ENCODE results near the gene TCIRG1. TPM values are rescaled to one million over a fixed set of nuclear protein-coding genes. Genes with fewer than 3 reads are reported as not detected.

The TCIRG1 gene
- total and polyA plus RNA-seq, 2 experiments from 2014 or later, result 19.4 to 55.8 TPM

GRCh38 chr11:67996051-67996450 is 42.8 kb upstream of the TCIRG1 start:
- DNase-seq (ENCODE audit: low read depth in 1 of 2, low spot score in 1 of 2), result no peak
- Histone ChIP-seq H3K36me3 (no peaks in the 10 kb centered on the region), H3K4me1 (ENCODE audit: low read depth) (no peaks in the 10 kb centered on the region), H3K9me3 (ENCODE audit: low read depth) (no peaks in the 10 kb centered on the region), H3K27me3 (peaks cover 9% of the 10 kb centered on the region), H3K27ac (no peak overlapping the region), H3K4me3 (no peak overlapping the region)
- TF ChIP-seq, protein P1, sequence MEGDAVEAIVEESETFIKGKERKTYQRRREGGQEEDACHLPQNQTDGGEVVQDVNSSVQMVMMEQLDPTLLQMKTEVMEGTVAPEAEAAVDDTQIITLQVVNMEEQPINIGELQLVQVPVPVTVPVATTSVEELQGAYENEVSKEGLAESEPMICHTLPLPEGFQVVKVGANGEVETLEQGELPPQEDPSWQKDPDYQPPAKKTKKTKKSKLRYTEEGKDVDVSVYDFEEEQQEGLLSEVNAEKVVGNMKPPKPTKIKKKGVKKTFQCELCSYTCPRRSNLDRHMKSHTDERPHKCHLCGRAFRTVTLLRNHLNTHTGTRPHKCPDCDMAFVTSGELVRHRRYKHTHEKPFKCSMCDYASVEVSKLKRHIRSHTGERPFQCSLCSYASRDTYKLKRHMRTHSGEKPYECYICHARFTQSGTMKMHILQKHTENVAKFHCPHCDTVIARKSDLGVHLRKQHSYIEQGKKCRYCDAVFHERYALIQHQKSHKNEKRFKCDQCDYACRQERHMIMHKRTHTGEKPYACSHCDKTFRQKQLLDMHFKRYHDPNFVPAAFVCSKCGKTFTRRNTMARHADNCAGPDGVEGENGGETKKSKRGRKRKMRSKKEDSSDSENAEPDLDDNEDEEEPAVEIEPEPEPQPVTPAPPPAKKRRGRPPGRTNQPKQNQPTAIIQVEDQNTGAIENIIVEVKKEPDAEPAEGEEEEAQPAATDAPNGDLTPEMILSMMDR (IDR thresholded peaks at IDR 0.05; ENCODE audit: low read depth, low read length), result no peak

GRCh38 chr11:67996622-67997474 is 42.0 kb upstream of the TCIRG1 start:
- H3K4me3 ChIP-seq, result peak overlapping the region; percentile 11

GRCh38 chr11:67997475-67997921 is 41.3 kb upstream of the TCIRG1 start:
- Histone ChIP-seq H3K27ac (no peak overlapping the region), H3K36me3 (no peaks in the 10 kb centered on the region), H3K4me3 (no peak overlapping the region), H3K27me3 (peaks cover 3% of the 10 kb centered on the region), H3K9me3 (ENCODE audit: low read depth) (no peaks in the 10 kb centered on the region), H3K4me1 (ENCODE audit: low read depth) (no peaks in the 10 kb centered on the region)
- TF ChIP-seq, protein P1 (IDR thresholded peaks at IDR 0.05; ENCODE audit: low read depth, low read length), result no peak
- DNase-seq (ENCODE audit: low read depth in 1 of 2, low spot score in 1 of 2), result no peak

More at GRCh38 chr11:67996622-67997474, 42.0 kb upstream of the TCIRG1 start:
- H3K27me3 ChIP-seq, result peaks cover 1% of the 10 kb centered on the region
- TF ChIP-seq, protein P1 (IDR thresholded peaks at IDR 0.05; ENCODE audit: low read depth, low read length), result no peak
- H3K36me3 ChIP-seq, result no peaks in the 10 kb centered on the region
- H3K4me1 ChIP-seq (ENCODE audit: low read depth), result no peaks in the 10 kb centered on the region
- H3K27ac ChIP-seq, result no peak overlapping the region
- H3K9me3 ChIP-seq (ENCODE audit: low read depth), result no peaks in the 10 kb centered on the region
- DNase-seq (ENCODE audit: low read depth in 1 of 2, low spot score in 1 of 2), result peak; percentile 54 to 75

- no peak overlapping the region for H3K27ac ChIP-seq
- H3K4me3 ChIP-seq, result no peak overlapping the region
- no peaks in the 10 kb centered on the region for H3K4me1 ChIP-seq (ENCODE audit: low read depth)
- DNase-seq (ENCODE audit: low read depth in 1 of 2, low spot score in 1 of 2), result no peak
- H3K9me3 ChIP-seq (ENCODE audit: low read depth), result no peaks in the 10 kb centered on the region
- TF ChIP-seq, protein P1 (IDR thresholded peaks at IDR 0.05; ENCODE audit: low read depth, low read length), result no peak
- H3K27me3 ChIP-seq, result peaks cover 12% of the 10 kb centered on the region
- H3K36me3 ChIP-seq, result no peaks in the 10 kb centered on the region
Measured at GRCh38 chr11:67998150-67999045, 40.4 kb upstream of the TCIRG1 start.

DNA sequence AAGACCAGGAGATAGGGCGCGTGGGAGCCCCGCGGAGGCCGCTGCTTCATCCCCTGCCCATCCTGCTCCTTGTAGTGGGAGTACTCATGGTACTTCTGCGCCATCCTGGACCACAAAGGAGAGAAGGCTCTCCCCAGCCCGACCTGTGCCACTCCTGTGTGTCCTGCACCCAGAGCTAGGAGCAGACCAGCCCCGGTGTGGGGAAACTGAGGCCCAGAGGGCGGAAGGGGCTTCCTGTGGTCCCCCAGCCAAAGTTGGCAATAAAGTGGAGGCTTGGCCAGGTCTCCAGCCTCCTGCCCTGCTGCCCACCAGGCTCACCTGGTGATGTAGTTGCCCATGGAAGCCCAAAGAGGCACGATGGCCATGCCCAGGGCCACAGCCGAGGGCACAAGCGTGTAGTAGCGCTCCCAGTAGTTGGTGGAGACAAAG is 39.6 kb upstream of the TCIRG1 start:
- TF ChIP-seq, protein P1 (IDR thresholded peaks at IDR 0.05; ENCODE audit: low read depth, low read length), result no peak
- H3K4me1 ChIP-seq (ENCODE audit: low read depth), result no peaks in the 10 kb centered on the region
- no peak for DNase-seq (ENCODE audit: low read depth in 1 of 2, low spot score in 1 of 2)

More for the DNA sequence above, 39.6 kb upstream of the TCIRG1 start:
- Histone ChIP-seq H3K36me3 (no peaks in the 10 kb centered on the region), H3K27me3 (peaks cover 14% of the 10 kb centered on the region), H3K4me3 (no peak overlapping the region), H3K9me3 (ENCODE audit: low read depth) (no peaks in the 10 kb centered on the region), H3K27ac (no peak overlapping the region)
